Activated naive CD4-positive, alpha-beta T cell treated with anti-CD3 and anti-CD28 coated beads, Interleukin-2, amount 10 ng/mL, durations not matched to agents 7 days and 5 days (primary cell): ENCODE data around the gene NRAP.
A peak's percentile ranks its signal among the peaks of the same experiment; 100 is the strongest.

ENCODE experiments used
- CTCF ChIA-PET: fragments of 350-600 bp; sonication (Branson Sonifier 250); formaldehyde crosslinking; loops from one replicate; lab custom pipeline; 2021; ENCODE audit warnings: antibody characterized with exemption; lab: Charles Lee
- DNase-seq: peaks from one replicate; pipeline ENCODE4 v3.0.0-alpha.2; 2020
- H3K27ac Mint-ChIP-seq: one replicate; pipeline ENCODE4 v1.8.0; 2021; ENCODE audit warnings: mild to moderate bottlenecking, moderate library complexity, mixed read lengths
- H3K27me3 Mint-ChIP-seq: one replicate; pipeline ENCODE4 v1.8.0; 2021; ENCODE audit warnings: mild to moderate bottlenecking, mixed read lengths
- H3K36me3 Mint-ChIP-seq: one replicate; pipeline ENCODE4 v1.8.0; 2021; ENCODE audit warnings: mixed read lengths
- H3K4me1 Mint-ChIP-seq: one replicate; pipeline ENCODE4 v1.8.0; 2021; ENCODE audit warnings: mixed read lengths
- H3K4me3 Mint-ChIP-seq: one replicate; pipeline ENCODE4 v1.8.0; 2021; ENCODE audit warnings: mild to moderate bottlenecking, moderate library complexity, mixed read lengths
- H3K9me3 Mint-ChIP-seq: one replicate; pipeline ENCODE4 v1.8.0; 2021; ENCODE audit warnings: mixed read lengths

NRAP gene

DNA sequence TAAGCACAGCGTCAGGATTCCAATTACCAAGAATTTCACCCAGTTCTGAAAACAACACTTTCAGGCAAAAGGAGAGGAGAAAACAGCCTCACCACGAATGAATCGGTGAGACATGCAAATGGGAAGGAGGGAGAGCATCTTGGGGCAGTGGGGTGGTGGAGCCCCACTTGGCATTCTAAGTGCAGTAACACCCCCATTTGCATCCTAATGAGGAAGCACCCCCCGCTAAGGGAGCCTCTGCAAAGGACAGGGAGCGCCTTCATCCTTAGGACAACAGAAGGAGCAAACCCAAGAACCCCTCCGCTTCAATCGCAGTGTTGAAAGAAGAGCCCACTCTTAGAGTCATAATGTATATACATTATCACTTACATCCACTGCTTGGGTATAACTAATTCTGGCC lies 46.8 kb downstream of the NRAP start:
- no peak for DNase-seq
- Mint-ChIP-seq H3K4me1 (no peaks in the 10 kb centered on the region), H3K27ac (no peak overlapping the region)

DNA sequence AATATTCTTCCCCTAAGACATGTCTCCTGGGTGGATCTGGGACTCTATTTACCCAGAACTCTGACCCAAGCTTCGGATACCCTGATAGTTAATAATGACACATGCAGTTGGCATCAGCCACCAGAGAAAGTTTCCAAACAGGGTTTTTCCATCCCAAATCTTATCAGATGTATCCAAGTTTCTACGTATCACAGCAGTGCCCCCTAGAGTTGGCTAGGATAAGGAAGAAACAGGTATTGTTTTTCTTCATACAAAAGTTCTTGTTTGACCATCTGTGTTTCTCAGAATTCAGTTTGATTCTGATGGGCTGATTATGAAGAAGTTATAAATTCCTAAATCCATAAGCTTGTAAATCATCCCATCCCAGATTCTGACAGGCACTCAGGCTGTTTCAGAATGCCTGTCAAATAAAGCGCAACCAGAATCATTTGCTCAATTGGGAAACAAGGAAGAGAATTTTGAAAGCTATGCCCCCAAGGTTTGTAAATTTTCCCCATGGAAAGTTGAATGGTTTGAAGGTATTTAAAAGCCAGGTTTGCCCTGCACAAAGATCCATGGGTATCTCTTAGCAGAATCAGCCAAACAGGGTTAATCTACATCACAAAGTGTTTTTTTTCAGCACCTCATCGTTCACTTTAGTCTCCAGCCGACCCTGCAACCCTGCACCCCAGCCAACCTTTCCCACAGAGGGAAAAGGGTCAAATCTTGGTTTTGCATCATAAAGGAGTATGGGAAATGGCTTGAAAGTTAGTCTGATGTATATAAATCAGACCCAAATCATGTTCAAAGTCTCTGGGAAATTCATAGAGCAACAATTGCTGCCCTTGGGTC lies 47.4 kb downstream of the NRAP start:
- Mint-ChIP-seq H3K27me3 (peaks cover 44% of the 10 kb centered on the region), H3K4me3 (no peak overlapping the region), H3K9me3 (no peaks in the 10 kb centered on the region), H3K27ac (no peak overlapping the region), H3K36me3 (no peaks in the 10 kb centered on the region), H3K4me1 (no peaks in the 10 kb centered on the region)
- CTCF ChIA-PET = interaction anchor here (1.1 kb wide), 1 partner anchor 33 kb away, joined by 3 read pairs; no protein-coding TSS in a partner anchor
- DNase-seq = no peak

More for the DNA sequence above, 46.8 kb downstream of the NRAP start:
- no peaks in the 10 kb centered on the region for H3K9me3 Mint-ChIP-seq
- H3K36me3 Mint-ChIP-seq = no peaks in the 10 kb centered on the region
- H3K27me3 Mint-ChIP-seq = peaks cover 41% of the 10 kb centered on the region
- no peak overlapping the region for H3K4me3 Mint-ChIP-seq
- CTCF ChIA-PET = no interaction called here

DNA sequence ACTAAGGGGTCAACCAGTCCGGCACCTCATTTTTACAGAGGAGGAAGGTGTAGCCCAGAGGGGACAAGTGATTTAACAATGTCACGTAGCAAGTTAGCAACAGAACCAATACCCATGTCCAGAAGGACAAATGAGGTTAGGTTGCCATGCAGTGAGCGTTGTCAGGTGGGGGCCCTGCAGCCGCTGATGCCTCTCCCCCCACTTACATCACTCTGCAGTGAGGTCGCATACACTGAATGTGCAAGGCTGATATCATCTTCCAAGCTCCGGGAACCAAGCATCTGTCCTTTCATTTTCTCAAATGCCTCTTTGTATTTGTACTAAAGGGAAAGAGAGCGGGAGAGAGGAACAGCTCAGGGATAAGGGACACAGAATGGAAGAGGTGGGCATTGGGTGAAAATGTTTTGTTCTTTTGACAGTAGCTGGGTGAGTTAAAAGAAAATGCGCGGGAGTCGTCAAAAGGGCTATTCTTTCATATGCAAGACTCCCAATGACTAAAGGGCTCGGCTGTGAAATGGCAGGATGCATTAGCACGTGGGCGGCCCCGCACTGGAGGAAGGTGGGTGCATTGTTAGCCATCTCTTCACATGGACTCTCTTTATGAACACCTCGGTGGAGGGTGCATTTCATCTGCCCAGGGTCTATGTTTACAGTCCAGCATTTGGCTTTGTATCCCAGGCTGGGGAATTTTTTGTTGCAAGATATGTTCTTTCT lies 49.7 kb downstream of the NRAP start:
- no peaks in the 10 kb centered on the region for H3K4me1 Mint-ChIP-seq
- H3K36me3 Mint-ChIP-seq = no peaks in the 10 kb centered on the region
- H3K27ac Mint-ChIP-seq = no peak overlapping the region
- DNase-seq = no peak
- H3K9me3 Mint-ChIP-seq = no peaks in the 10 kb centered on the region
- H3K27me3 Mint-ChIP-seq = peaks cover 49% of the 10 kb centered on the region
- H3K4me3 Mint-ChIP-seq = no peak overlapping the region
- CTCF ChIA-PET = no interaction called here

DNA sequence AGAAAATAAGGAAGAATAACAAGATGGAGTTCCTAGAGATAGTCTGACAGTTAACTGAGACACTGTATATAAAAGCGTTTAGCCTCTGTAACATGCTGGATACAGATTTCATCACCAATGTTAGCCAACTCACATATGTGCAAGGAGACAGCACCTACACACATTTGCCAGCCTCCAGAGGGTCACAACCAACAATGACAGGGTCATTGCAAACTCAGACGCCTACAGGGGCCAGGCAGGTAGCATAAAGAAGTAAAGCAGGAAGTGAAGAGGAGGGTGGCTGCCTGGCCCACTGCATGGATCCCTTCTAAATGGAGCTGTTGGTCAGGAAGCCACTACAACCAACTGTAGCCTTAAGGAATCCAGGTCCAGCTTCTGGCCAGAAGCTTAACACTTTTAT lies 50.4 kb downstream of the NRAP start:
- H3K4me3 Mint-ChIP-seq = no peak overlapping the region
- CTCF ChIA-PET = no interaction called here
- no peak overlapping the region for H3K27ac Mint-ChIP-seq
- peaks cover 43% of the 10 kb centered on the region for H3K27me3 Mint-ChIP-seq
- no peaks in the 10 kb centered on the region for H3K9me3 Mint-ChIP-seq
- H3K36me3 Mint-ChIP-seq = no peaks in the 10 kb centered on the region
- DNase-seq = no peak
- H3K4me1 Mint-ChIP-seq = no peaks in the 10 kb centered on the region

DNA sequence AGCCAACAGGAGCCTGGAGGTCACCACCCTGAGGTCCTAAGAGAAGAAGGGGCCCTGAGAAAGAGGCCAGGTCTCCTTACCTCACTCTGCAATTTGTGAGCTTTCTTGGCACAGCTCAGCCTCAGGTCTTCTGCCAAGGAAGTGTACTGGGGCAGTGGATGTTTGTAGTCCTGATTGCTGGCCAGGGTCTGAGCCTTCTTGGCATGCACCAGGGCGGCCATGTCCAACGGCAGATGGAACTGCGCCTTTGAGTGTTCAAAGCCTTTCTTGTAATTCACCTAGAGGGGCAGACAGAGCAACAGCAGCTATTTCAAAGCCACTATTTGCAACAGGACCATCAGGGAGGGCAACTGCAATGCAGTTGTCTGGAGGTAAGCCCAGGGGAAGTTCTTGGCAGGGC lies 51.7 kb downstream of the NRAP start:
- no peaks in the 10 kb centered on the region for H3K36me3 Mint-ChIP-seq
- no peak overlapping the region for H3K4me3 Mint-ChIP-seq
- H3K4me1 Mint-ChIP-seq = no peaks in the 10 kb centered on the region
- no peaks in the 10 kb centered on the region for H3K9me3 Mint-ChIP-seq
- no peak for DNase-seq
- H3K27ac Mint-ChIP-seq = no peak overlapping the region
- peaks cover 36% of the 10 kb centered on the region for H3K27me3 Mint-ChIP-seq
- CTCF ChIA-PET = no interaction called here

DNA sequence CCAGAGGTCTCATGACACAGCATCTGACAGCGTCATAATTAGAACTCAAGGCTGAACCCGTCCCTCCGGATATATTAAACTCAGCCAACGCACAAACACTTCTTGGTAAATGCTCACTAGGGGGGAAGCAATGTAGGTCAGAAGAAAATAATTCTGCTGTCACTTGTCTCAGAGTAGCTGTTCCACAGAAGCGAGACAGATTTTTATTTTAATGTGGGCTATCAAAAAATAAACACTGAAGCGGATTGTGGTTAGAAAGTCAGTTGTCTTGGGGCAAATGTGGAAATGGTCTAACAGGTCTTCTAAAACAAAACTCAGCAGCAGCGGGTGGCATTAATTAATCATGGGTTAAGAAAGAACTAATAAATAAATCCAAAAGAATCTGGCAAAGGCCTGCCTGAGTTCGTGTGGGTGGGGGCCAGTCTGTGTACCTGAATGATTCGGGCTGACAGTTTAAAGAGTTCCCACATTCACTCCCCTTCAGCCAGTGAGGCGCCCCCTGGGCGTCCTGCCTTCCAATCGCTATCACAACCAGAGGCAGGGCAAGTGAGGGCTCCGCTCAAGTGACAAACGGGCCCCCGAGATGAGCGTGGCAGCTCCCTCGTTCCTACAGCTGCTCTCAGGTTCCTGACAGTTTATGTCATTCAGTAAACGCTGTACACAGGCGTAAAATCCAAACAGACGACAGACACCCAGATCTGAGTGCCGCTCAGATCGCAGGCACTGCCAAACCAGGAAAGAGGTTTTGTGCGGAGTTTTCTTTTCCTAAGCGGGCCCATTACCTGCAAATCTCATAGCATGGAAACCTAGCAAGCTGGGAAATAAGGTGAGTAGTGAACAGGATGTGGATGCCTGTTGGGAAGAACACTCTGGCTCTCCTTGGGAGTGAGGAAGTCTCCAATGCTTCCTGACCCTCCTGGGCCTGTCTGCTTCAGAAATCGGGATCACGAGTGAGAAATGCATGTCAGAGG lies 52.9 kb downstream of the NRAP start:
- H3K4me3 Mint-ChIP-seq = no peak overlapping the region
- no peaks in the 10 kb centered on the region for H3K36me3 Mint-ChIP-seq
- H3K27ac Mint-ChIP-seq = no peak overlapping the region
- no peak for DNase-seq
- peaks cover 29% of the 10 kb centered on the region for H3K27me3 Mint-ChIP-seq
- no peaks in the 10 kb centered on the region for H3K9me3 Mint-ChIP-seq
- CTCF ChIA-PET = no interaction called here
- H3K4me1 Mint-ChIP-seq = no peaks in the 10 kb centered on the region

DNA sequence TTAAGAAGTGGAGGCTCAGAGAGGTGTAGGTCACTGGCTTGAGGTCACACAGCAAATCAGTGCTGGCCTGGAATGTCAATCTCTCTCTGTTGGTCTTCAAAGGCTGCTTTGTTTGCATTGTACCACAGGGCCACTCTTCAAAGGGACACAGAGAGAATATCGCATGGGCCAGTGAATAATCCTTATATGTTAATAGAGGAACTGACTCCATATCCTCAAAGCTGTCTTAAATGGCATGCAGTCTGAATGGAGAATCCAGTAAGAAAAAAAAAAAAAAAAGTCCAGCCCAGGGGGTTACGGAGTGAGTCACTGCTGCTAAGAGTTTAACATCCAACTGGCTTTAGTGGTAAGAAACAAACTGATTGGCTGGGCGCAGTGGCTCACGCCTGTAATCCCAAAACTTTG lies 54.1 kb downstream of the NRAP start:
- H3K9me3 Mint-ChIP-seq = no peaks in the 10 kb centered on the region
- H3K4me3 Mint-ChIP-seq = no peak overlapping the region
- H3K36me3 Mint-ChIP-seq = no peaks in the 10 kb centered on the region
- H3K27ac Mint-ChIP-seq = no peak overlapping the region
- no peak for DNase-seq
- H3K4me1 Mint-ChIP-seq = no peaks in the 10 kb centered on the region
- peaks cover 25% of the 10 kb centered on the region for H3K27me3 Mint-ChIP-seq
- CTCF ChIA-PET = no interaction called here

DNA sequence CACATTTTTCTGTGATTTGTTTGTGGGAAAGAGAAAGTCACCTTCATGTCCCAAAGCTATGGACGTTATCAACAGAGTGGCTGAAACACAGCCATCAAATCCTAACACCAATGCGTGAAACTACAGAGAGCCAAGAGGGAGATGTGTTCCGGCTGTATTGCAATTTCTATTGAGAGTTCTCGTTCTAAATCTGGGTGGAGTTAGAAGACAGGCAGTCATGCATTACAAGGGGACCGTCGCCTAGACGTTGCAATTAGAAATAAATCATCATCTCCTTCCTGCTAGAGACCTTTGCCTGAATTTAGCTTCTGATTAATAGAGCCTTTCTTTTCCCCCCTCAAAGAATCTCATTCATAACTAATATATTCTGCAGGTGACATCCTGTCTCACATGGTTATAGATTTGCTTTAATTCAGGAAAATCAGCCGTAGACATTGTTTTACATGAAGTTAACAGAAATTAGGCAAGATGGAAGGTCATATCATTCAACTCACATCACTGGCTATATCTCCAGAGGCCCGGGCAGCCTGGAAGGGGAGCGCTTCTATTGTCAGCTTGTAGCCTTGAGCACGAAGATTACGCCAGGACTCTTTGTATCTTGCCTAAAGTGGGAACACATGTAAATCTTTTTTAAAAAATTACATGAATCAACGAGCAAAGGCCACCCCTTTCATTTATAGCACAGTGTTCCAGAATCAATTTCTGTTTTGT lies 58.4 kb downstream of the NRAP start:
- H3K36me3 Mint-ChIP-seq = no peaks in the 10 kb centered on the region
- no peaks in the 10 kb centered on the region for H3K27me3 Mint-ChIP-seq
- CTCF ChIA-PET = no interaction called here
- no peaks in the 10 kb centered on the region for H3K9me3 Mint-ChIP-seq
- DNase-seq = no peak
- no peak overlapping the region for H3K4me3 Mint-ChIP-seq
- H3K27ac Mint-ChIP-seq = no peak overlapping the region
- no peaks in the 10 kb centered on the region for H3K4me1 Mint-ChIP-seq

DNA sequence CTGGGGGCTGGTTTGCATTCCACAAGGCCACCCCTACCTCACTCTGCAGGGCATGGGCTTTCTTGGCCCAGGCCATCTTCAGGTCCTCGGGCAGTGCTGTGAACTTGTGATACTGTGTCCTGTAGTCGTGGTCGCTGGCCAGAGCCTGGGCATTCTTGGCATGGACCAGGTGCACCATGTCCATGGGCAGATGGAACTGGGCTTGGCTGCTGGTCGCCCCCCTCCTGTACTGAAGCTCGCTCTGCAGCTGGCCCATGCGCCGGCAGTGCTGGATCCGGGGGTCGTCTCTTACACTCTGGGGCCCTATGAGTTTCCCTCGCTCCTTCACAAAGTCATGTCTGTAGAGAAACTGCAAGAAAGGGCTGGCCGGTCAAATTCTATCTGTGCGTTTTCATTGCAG lies 59.3 kb downstream of the NRAP start:
- no peak for DNase-seq
- H3K9me3 Mint-ChIP-seq = no peaks in the 10 kb centered on the region
- no peaks in the 10 kb centered on the region for H3K4me1 Mint-ChIP-seq
- no peaks in the 10 kb centered on the region for H3K36me3 Mint-ChIP-seq
- CTCF ChIA-PET = no interaction called here
- no peak overlapping the region for H3K27ac Mint-ChIP-seq
- H3K27me3 Mint-ChIP-seq = no peaks in the 10 kb centered on the region
- no peak overlapping the region for H3K4me3 Mint-ChIP-seq

DNA sequence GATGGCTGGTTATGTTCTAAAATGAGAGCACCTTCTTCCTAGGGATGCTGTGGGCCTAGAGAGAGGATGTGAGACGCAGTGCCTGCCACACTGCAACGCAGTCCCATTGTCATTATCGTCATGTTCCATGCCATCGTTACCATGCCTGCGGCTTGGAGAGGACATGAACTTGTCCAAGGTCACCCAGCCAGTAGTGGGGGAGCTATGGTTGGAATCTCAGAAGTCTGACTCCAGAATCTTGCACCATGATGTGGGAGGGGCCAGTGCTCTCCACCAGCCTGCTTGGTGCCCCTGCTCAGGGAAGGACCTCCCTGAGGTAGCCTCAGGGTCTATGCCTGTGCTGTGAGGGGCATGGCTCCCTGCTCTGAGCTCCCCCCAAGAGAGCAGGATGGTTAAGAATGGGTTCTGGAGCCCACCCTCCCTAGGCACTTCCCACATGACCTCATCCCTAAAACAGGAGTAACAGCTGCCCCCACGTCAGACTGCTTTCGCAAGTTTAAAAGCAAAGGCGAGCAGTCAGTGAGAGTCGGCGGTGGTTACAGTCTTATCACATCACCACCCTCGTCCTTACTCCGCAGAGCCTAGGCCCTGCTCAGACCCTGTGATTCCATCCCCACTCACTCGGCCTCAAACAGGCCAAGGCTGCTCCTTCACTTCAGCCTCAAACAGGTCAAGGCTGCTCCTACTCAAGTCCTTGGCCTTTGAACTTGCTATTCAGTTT lies 60.6 kb downstream of the NRAP start:
- no peaks in the 10 kb centered on the region for H3K4me1 Mint-ChIP-seq
- no peak overlapping the region for H3K4me3 Mint-ChIP-seq
- H3K27me3 Mint-ChIP-seq = peaks cover 4% of the 10 kb centered on the region
- no peak for DNase-seq
- H3K27ac Mint-ChIP-seq = no peak overlapping the region
- no peaks in the 10 kb centered on the region for H3K9me3 Mint-ChIP-seq
- H3K36me3 Mint-ChIP-seq = no peaks in the 10 kb centered on the region
- CTCF ChIA-PET = no interaction called here

DNA sequence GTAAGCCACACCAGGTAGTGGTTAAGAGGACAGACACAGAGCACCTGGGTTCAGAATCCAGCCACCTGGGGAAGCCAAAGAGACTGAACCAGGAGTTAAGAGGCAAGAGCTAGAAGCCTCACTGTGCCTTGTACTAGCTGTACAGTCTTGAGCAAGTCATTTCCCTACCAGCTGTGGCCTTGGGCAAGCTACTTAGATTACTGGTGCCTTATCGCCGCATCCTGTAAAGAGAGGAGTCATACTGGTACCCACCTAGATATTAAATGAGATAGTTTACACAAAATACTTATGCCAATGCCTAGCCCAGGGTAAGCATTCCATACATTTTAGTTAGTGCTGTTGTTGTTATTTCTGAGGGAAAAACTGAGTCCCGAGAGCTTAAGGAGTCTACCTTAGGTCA lies 63.3 kb downstream of the NRAP start:
- CTCF ChIA-PET = no interaction called here
- Mint-ChIP-seq H3K4me1 (no peaks in the 10 kb centered on the region), H3K4me3 (no peak overlapping the region), H3K27ac (peak overlapping the region; percentile 77), H3K9me3 (no peaks in the 10 kb centered on the region), H3K27me3 (peaks cover 4% of the 10 kb centered on the region), H3K36me3 (no peaks in the 10 kb centered on the region)
- DNase-seq = no peak

DNA sequence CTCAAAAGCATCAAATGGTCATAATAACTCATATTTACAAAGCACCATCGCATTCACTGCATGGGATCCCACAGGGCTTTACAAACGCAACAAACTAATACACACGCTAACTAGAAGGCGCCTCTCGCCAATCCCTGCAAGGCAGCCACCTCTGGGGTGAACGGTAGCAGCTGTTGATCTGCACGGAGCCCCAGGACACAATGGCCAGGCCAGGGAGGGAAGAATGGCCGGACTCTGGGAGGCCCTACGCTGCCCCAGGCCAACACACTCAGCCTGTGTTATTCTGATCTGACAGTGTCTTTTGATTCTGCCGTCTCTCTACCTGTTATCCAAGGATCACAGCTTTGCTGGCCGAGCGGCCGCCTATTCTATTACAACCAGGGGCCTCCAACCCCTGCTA lies 69.2 kb downstream of the NRAP start:
- Mint-ChIP-seq H3K4me3 (no peak overlapping the region), H3K27me3 (peaks cover 7% of the 10 kb centered on the region), H3K4me1 (peaks cover 2% of the 10 kb centered on the region), H3K27ac (no peak overlapping the region), H3K36me3 (no peaks in the 10 kb centered on the region), H3K9me3 (no peaks in the 10 kb centered on the region)
- CTCF ChIA-PET = no interaction called here
- DNase-seq = no peak

DNA sequence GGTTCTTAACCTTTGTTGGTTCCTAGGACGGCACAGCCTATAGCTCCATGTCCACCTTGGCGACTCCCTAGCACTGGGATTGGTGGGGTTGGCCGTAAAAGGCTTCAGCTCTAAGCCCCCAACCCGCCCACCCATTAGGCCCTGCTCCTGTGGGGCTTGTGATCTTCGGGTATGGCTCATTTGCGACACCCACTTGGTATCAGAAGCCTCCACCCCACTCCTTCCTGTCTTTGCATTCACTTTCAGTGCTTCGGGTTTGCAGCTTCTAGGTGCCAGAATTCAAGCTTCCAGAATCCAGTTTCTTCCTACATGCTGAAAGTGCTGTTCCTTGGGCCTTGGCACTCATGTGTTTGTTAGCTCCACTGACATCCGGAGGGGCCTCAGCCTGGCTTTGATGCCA lies 71.5 kb downstream of the NRAP start:
- Mint-ChIP-seq H3K36me3 (no peaks in the 10 kb centered on the region), H3K27me3 (peaks cover 3% of the 10 kb centered on the region), H3K4me3 (no peak overlapping the region), H3K4me1 (peaks cover 2% of the 10 kb centered on the region), H3K27ac (no peak overlapping the region), H3K9me3 (no peaks in the 10 kb centered on the region)
- no peak for DNase-seq
- CTCF ChIA-PET = interaction anchor here (0.5 kb wide), 1 partner anchor 466 kb away, joined by 3 read pairs; no protein-coding TSS in a partner anchor
